Body of pancreas (tissue), 4 donors: ENCODE measurements around the gene ADGRB3.

ENCODE experiments used
- POLR2A ChIP-seq, 3 donors: fragments of 450-650 bp; IDR thresholded peaks; one replicate each; pipeline ENCODE4 v1.6.1; 2016; ENCODE audit warnings: antibody characterized with exemption in 3 of 3, mild to moderate bottlenecking in 2 of 3
- TF ChIP-seq, protein P1 (sequence below), 7 experiments: fragments of 450-650 bp in 4 of 7; fragments of 200-600 bp in 3 of 7; sonication (generic) in 3 of 7; IDR thresholded peaks; one replicate each; pipeline ENCODE4 v1.5.1; 2016 to 2019; ENCODE audit warnings: antibody characterized with exemption in 7 of 7

DNA sequence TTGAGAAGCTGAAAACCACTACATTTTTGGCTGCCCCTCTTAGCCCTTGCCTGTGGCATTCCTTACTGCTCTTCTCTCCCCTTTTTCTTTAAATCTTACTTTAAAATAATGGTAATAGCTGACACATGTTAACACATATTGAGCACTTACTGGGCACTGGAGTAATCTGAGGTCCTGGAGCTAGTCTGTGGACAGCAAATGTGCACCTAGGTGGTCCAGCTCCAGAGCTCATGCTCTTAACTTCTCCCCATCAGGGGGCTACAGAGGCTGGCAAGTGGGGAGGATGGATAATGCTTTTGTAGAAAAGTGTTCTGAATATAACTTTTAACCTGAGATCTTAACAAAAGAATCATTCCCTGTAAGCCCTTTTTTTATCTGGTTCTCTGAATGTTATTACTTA is 74.8 kb downstream of the ADGRB3 start:
- TF ChIP-seq, protein P1, sequence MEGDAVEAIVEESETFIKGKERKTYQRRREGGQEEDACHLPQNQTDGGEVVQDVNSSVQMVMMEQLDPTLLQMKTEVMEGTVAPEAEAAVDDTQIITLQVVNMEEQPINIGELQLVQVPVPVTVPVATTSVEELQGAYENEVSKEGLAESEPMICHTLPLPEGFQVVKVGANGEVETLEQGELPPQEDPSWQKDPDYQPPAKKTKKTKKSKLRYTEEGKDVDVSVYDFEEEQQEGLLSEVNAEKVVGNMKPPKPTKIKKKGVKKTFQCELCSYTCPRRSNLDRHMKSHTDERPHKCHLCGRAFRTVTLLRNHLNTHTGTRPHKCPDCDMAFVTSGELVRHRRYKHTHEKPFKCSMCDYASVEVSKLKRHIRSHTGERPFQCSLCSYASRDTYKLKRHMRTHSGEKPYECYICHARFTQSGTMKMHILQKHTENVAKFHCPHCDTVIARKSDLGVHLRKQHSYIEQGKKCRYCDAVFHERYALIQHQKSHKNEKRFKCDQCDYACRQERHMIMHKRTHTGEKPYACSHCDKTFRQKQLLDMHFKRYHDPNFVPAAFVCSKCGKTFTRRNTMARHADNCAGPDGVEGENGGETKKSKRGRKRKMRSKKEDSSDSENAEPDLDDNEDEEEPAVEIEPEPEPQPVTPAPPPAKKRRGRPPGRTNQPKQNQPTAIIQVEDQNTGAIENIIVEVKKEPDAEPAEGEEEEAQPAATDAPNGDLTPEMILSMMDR (IDR thresholded peaks at IDR 0.05): no peak
- no peak for TF ChIP-seq POLR2A (IDR thresholded peaks at IDR 0.05)
